NCI-H774 (cell line): ENCODE results near the gene HHAT.

ENCODE experiments used
- DNase-seq: peaks from one replicate; lab custom pipeline; 2025; lab: John Stamatoyannopoulos, UW

HHAT gene

DNA sequence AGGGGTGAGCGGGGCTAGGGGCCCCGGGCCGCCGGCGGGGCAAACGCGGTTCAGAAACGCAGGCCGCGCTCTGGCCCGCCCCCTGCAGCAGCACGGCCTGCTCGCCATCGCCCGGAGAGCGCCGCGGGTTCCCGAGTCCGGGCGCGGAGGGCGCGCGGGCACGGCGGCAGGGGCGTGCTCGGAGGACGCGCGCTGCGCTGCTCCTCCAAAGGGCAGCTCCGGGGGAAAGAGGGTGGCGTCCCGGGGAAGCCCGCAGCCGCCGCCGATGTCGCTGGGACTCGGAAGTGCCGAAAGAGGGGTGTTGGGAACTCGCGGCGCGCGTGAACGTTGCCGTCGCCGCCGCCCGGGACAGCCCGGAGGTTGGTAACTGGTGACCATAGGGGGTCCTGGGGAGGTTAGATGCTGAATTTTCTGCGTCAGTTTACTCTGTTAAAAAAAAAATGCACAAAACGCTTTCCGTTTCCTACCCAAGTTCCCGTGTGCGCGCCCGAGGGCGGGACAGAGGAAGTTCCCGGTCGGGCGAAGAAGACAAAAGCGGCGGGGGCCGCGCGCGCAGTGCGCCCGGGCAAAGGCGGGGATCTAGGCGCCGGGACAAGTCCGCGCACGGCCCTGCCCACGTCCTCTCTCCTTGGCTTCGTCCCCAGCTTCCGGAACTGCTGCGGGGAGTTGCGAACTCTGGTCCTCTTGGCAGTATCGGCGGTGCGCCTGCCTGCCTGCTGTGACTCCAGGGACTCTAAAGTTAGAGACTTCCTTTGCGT lies at the start of gene HHAT:
TSS of gene HHAT (plus strand) at position 157 of the 758 bp plus-strand sequence. CDS start 20,074 bp downstream, outside the sequence.
- DNase-seq, result peak; percentile 72

DNA sequence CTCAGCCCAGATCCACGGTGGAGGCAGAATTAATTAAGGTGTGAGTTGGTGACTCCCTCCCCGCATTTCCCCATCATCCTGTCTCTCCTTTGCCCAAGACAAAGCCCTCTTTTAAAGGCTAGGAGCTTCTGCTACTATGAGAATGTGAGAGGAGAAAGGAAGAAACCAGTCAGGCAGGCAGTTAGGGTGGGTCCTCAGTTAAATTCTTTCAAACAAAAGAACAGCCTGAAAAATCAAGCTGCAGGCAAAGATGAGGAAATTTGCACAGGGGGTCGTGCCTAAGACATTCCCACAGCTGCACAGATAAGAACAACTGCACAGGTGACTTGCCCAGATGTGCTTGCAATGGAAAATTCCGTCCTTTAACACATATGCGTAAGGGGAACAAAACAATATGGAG lies 48.5 kb upstream of the HHAT start:
- no peak for DNase-seq

DNA sequence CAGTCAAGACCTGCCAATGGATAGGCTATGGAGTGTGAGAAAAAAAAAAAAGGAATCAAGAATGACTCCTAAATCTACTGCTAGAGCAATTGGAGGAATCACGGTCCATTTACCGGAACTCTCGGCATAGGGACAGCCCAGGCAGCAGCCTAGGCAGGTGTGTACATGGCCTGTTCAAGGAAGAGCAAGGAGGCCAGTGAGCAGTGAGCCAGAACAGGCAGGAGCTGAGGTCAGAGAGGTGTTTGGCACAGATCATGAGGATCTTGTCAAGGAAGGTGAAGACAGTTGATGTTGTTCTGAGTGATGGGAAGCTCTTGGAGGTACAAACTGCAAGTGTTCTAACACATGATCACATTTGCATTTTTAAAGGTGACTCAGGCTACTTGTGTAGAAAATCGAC lies 40.6 kb upstream of the HHAT start:
- DNase-seq, result no peak

DNA sequence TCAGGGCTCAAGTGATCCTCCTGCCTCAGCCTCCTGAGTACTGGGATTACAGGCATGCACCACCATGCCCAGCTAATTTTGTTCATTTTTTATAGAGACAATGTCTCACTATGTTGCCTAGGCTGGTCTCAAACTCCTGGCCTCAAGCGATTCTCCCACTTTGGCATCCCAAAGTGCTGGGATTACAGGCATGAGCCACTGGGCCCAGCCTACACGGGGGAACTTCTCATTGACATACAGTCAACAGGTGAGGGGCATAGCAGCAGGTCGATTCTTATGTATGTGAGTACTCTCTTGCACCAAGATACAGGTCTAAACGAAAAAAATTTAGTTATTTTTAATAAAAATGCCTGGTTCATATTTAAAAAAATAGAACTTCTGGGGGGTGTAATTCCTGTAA lies 39.5 kb upstream of the HHAT start:
- DNase-seq, result no peak

DNA sequence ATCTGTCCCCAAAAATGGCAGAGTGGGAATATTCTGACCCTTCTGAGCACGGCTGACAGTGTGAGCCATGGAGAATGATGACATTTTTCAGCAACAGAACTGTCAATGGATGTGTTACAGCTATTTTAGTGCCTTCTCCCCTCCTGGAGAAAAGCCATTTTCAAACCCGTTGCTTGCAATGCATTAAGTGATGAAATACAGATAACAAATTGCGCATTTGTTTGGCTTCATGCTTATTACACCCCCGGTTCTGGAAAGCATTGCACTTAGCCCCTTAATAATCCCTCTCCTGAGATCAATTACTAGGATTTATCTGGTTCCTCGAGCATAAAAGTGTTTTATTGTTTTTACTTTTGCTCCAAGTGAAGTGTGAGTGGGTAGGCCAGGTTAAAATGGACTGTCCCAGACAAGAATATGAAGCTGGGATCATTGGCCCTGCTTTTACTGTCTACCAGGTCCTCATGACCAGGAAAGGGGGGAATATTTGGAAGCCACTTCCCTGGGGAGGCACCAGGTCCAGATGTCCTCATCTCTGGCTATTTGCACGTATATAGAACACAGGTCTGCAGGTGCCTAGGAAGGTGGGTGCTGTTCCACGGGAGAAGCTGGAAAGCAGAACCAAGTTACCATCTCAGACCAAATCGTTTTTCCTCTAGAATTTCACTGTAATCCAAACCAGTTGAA lies 37.5 kb upstream of the HHAT start:
- DNase-seq, result no peak

DNA sequence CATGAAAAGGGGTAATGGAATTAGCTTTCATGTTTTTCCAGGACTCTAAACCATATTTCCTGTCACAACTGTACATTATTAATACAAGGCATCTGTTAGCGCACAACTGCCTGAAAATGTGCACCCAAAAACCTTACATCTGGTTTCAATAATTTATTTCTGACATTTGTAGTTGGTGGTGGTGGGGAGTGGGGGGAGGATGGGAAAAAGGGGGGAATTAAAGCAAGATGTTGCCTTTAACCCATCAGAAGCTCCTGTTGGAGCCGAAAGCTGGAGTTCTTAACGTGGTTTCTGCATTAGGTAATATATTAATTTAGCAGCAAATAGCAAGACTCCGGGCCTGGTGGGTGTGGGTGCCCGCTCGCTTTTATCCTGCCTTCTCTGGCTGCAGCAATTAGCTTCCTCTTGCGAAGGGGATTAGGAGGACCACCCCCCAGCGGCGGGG lies 36.9 kb upstream of the HHAT start:
- DNase-seq, result no peak

DNA sequence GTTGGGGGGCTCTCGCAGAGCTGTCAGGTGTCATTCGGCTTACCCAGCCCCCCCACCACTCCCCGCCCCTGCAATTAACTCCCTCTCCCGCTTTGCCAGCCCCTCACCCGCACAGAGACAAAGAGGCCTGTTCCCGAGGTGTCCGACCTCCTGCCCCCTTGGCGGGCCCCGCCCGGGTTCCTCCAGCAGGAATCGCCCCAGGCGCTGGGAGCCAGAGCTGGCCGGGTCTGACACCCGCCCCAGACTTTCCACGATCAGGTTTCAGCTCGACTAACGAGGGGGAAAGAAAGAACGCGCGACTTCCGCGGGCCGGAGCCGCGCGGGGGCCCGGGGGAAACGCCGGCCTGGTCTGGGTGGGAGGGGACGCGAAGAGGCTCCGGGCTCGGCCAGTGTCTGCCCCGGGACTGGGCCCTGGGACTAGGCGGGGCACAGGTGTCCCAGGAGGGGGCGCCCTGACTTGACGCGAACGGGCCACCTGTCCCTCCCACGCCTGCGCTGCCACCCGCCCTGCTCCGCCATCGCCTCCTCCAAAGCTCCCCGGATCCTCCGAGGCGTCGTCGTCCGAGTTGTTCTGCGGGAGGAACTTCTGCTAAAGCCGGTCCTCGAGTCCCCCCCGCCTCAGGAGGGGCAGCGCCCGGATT lies 36.4 kb upstream of the HHAT start:
- peak; percentile 16 for DNase-seq

DNA sequence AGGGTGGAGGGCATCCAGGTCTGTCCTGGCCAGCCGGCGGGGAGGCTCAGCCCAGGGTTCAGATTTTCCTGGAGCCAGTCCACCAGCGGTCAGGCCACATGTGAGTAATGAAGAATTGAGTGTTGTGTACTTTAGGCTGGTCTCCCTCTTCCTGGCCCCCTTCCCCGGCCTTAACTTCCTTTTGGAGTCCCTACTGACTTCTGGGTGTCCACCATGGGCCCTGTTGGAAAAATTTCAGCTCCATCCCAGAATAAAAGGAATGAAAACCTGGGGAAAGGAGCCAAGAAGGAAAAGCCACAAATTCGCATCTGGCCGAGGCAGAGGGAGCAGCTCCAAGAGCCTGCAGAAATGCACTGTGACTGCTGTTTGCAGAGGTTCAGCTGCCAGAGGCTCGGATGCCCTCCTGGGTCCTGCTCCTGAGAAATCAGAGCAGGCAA lies 35.5 kb upstream of the HHAT start:
- DNase-seq, result no peak

DNA sequence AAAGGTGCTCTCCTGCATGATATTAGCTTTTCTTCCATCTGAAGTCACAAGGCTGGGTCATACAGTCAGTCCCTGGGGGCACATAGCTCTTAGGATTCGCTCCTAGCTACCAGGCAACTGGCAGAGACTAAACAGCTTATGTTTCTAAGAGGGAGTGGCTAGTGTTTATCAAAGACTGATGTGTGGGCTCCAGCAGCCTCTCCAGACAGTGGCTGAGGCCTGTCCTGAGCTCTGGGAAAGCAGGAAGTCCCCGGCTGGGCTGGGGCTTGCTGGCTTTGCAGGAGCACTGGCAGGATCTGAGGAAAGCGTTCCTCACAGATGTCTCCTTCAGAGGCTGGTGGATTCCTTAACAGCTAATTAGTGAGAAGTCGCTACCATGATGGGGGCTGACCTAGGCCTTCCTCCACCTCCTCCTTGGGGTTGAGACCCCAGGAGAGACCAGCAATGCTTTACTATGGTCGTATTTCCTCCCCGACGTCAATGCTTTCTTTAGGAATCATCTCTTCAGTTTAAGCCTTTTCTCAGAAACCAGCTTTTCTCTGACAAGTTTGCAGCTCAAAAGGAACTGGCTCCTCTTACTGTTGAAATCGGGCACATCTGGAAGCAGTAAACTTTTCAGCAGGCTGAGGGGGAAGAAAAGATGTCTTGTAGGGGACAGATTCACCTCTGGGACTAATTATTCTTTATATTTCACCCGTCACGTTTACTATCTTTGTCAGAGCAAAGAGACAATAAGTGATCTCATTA lies 33.5 kb upstream of the HHAT start:
- DNase-seq, result no peak

DNA sequence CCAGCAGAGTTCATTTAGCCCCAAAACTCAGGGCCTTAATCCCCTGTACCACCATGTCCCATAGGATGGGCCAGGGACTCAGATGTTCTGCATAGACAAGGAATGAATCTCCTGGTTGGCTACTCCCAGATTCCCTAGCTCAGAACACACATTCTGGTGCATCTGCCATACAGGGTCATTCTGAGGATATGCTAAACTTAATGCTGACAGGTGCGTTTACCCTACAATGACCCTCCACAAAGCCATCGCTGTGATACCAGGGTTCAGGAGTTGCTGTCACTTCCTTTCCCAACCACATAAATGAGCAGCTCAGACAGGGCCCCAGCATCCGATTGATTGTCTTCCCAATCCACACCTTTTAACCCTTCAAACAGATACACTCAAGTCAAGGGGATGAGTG lies 32.0 kb upstream of the HHAT start:
- DNase-seq, result no peak

DNA sequence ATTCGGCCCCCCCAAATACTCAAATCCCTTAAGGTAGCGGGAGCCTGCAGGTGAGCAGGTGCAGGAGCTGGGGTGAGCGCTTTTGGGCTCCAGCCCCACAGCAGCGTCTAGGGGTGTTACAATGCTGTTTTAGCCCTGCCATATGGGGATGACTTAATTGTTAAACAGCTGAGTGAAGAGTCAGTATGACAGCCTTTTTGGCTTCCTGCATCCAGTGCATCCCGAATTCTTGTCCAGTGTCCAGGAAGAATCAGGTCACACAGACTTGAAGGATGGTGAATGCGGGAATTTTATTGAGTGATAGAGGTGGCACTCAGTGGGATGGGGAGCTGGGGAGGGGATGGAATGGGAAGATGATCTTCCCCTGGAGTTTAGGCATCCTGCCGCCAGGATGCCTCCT lies 30.4 kb upstream of the HHAT start:
- DNase-seq, result no peak

DNA sequence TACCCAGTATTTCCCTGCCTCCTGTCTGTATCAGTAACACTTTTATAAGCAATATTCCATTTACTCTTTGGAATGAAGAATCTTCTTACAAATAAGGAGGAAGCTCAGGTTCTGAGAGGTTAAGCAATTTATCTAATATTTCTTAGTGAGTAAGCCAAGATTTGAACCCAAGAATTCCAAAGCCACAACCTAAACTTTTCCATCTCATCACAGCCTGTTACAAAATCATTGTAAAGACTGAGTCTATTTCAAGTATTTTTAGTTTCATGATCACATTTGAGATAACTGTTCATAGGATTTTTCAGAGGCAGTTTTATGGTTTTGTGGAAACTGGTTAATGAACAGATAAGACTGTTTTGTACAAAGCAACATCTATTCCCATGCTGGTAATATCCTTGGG lies 29.8 kb upstream of the HHAT start:
- no peak for DNase-seq

DNA sequence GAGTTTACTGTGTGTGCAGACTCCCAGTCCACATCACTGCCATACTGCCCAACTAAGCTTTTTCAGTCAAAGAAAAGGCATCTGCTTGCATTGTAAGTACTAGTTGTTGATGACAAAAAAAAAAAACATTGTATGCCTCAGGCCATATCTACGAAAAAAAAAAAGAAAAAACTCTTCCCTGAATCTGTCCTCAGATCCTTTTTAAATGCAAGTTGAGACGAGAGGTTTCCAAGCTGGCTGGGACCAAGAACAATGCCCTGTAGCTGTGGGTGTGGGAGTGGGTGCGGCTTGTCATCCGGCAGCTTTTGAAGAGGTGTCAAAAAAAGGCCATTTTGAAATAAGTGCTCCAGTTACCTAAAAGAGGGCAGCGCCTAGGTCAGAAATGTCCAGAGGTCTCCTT lies 29.2 kb upstream of the HHAT start:
- no peak for DNase-seq

DNA sequence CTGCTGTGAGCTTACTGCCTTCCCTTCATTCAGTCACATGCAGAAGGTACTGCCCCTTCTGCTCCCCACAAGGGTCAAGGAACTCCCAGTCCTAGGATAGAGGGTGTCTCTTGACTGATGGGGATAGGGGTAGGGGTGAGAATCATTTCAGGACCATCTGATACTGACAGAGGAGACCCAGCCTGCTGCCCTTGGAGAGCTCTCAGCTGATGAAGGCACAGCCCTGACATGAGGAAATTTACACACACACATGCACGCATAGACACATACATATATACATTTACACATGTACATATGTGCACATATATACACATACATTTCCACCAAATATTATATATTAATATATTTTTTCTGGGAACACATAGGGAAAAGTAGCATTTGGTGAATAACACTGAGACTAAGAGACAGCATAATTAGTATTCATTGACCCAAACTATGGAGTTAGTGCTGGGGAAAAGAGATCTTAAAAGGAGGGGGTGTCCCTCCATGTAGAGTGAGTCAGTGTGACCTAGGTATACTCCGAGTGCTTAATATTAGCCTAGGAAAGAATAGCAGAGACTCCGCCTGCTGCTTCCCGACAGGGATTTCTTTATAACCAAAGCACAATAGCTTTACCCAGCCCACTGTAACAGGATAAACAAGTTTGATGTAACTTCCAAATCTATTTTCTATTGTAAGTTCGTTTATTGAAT lies 27.6 kb upstream of the HHAT start:
- no peak for DNase-seq

DNA sequence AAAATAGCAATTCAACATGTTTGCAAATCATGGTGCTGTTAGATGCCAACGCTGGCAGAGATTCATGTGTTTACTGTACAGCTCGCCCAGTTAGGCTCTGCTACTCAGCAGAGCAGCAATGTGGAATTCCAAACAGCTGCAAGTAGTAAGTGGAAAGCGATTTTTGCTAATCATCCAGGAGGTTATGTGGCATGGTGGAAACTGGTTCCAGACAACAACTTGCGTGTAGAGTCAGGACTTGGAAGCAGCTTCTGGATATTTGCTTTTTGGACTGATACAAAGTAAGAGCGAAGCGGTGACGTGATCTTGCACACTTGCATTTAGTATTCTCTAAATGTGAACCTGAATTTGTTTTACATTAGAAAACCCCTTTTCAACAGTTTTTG lies 27.1 kb upstream of the HHAT start:
- no peak for DNase-seq

DNA sequence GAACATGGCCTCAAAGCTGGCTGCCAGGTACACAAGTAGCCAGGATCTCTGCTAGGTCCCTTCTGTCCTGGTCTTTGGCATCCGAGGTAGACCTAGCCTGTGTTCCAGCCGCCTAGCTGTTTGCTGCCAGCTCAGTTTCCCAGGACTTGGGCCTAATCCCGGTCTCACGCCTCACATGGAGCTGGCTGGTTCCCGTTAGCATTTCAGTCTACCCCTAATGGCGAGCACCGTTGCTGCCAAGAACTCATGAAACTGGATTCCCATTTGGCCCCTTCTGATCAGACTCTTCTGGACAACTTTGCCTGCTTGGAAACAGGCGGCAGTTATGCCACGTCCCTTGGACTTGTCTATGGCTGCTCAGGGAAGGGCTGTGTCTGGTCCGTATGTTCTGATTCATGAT lies 26.2 kb upstream of the HHAT start:
- DNase-seq, result no peak

DNA sequence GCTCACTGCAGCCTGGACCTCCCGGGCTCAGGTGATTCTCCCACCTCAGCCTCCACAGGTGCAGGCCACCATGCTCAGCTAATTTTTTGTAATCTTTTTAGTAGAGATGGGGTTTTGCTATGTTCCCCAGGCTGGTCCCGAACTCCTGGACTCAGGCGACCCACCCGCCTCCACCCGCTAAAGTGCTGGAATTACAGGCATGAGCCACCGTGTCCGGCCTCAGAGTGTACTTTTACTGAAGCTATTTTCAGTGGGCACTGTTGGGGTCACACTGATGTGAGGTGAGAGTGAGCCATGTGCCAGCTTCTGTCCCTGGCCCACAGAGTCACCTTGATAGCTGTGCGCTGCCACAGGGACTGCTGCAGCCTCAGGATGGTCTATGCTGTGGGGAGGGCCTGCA lies 25.3 kb upstream of the HHAT start:
- no peak for DNase-seq

DNA sequence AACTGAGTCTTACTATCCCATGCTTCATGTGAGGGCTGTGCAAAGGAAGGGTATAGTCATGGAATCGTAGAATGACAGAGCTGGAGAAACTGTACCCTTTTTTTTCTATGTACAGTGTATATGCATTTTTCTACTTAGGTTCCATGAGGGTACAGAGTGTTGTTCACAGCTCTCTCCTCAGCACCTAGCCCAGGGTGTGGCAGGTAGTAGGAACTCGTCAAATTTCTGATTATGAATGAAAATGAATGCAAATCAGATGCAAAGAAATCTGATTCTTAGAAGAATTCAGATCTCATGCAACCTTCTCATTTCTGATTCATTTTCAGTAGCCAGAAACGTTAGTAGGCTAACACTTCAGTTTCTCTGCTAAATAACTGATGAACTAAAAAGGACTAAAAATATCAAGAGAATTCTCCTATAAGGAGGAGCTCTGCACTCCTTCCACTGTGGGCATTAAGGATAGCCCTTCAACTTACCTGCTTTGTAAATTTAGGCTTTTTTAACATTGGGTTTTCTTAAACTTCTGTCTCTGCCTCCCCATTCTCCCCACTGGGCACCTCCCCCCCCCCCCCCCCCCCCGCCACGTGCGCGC lies 18.0 kb upstream of the HHAT start:
- DNase-seq, result no peak

DNA sequence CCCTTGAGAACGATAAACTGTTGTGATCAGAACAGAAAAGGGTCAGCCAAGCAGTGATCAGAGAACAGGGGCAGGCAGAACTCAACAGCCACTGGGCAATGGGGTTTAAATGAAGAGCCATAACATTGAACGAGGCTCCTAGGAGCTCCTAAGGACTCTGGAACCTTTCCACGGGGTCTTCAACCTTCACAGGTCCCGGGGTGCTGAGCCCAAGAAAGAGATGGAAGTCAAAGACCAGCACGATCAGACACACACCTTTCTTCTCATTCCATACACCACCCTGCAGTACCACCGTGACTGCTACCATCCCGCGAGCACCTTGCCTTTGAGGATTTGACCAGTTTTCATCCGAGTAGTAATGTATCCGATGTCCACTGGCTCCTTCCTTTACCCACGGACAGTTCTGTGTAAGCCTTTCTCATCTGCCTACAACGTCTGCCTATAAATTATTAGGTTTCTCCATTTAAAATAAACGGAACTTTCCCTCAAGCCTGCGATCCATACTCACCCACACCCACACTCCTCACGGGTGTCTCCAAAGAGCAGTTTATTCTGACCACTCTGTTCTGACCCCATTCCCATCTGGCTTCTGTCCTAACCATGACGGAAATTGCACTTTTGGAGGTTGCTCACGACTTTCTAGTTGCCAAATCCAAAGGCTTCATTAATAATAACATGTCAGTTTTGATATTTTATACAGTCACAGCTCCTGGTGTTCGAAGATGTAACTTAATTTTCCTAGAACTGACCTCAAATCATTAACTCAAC lies 16.8 kb upstream of the HHAT start:
- no peak for DNase-seq

DNA sequence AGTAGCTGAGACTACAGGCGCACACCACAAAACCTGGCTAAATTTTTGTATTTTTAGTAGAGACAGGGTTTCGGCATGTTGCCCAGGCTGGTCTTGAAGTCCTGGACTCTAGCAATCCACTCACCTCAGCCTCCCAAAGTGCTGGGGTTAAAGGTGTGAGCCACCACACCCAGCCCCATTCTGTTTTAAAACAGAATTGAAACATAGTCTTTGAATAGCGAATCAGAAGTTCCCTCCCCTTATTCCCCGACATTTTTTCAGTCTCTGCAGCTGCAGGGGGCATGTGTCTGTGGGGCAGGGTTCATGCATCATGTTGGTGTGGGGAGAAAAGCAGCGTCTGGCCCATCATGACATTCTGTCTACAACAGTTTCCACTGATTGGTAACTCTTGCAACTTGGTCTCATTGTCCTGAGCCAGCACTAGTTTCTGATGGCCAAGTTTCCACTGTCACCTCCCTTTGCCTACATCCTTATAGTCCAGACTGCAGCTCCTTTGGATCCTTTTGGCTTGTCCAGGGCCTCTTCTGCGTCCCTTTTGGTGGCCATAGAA lies 15.6 kb upstream of the HHAT start:
- no peak for DNase-seq
